K562 (cell line): Measurements from ENCODE around the gene MAST1. TPM values are rescaled to one million over a fixed set of nuclear protein-coding genes. Genes with fewer than 3 reads are reported as not detected.

Experiments used
- BRCA1 ChIP-seq, 2 experiments: fragments of 450-650 bp in 1 of 2; sonication (generic) in 1 of 2; formaldehyde crosslinking in 1 of 2; IDR thresholded peaks; 2 replicates each; pipeline versions ENCODE4 v1.5.0 to v1.6.1; 2017 to 2020; ENCODE audit warnings: mild to moderate bottlenecking in 1 of 2, missing genetic modification reagents in 1 of 2
- CBFA2T2 ChIP-seq: fragments of 450-650 bp; conservative IDR thresholded peaks from 2 replicates; pipeline ENCODE4 v1.6.1; 2017; ENCODE audit warnings: mild to moderate bottlenecking
- DLX4 ChIP-seq: fragments of 250-450 bp; sonication (Bioruptor Pico); IDR thresholded peaks from 2 replicates; pipeline ENCODE4 v1.6.1; 2021; ENCODE audit warnings: mild to moderate bottlenecking
- GABPA ChIP-seq: fragments of 200-800 bp; sonication (Bioruptor generic); conservative IDR thresholded peaks from 2 replicates; pipeline ENCODE4 v1.6.1; 2016; ENCODE audit warnings: low read depth, missing genetic modification characterization, missing compliant biosample characterization
- GTF2A2 ChIP-seq: IDR thresholded peaks from 2 replicates; pipeline ENCODE4 v1.6.1; 2016; ENCODE audit warnings: mild to moderate bottlenecking, missing genetic modification characterization, missing compliant biosample characterization
- HCFC1 ChIP-seq: IDR thresholded peaks from 2 replicates; pipeline ENCODE4 v1.6.1; 2012; ENCODE audit warnings: low read depth, low read length, improper control_type of control experiment
- KDM4B ChIP-seq, 2 experiments: fragments of 450-650 bp in 1 of 2; sonication (generic) in 1 of 2; IDR thresholded peaks; 2 replicates each; pipeline ENCODE4 v1.6.1; 2016 to 2017; ENCODE audit warnings: borderline replicate concordance in 2 of 2, antibody characterized with exemption in 1 of 2, low read depth in 1 of 2, mild to moderate bottlenecking in 1 of 2
- MAX ChIP-seq: sonication (generic); formaldehyde crosslinking; IDR thresholded peaks from 2 replicates; pipeline ENCODE4 v1.9.0; 2022; ENCODE audit warnings: mild to moderate bottlenecking, missing genetic modification reagents
- MYC ChIP-seq, 2 experiments: fragments of 250-450 bp in 1 of 2; sonication (Bioruptor Pico) in 1 of 2; IDR thresholded peaks; 2 replicates each; pipeline versions ENCODE4 v1.5.1 to v1.6.1; 2012 to 2021; ENCODE audit warnings: low read depth in 2 of 2, borderline replicate concordance in 1 of 2, improper control_type of control experiment in 1 of 2, low read length in 1 of 2, mild to moderate bottlenecking in 1 of 2, moderate library complexity in 1 of 2
- ZNF175 ChIP-seq: fragments of 200-800 bp; sonication (Bioruptor generic); IDR thresholded peaks from 2 replicates; pipeline ENCODE4 v1.6.1; 2016; ENCODE audit warnings: low read depth, mild to moderate bottlenecking, missing genetic modification characterization, missing compliant biosample characterization
- ZNF76 ChIP-seq: fragments of 250-450 bp; sonication (Bioruptor Pico); IDR thresholded peaks from 2 replicates; pipeline ENCODE4 v1.4.0; 2020; ENCODE audit warnings: mild to moderate bottlenecking, moderate library complexity, borderline replicate concordance
- polyA plus RNA-seq, 8 experiments: library from polyadenylated mRNA; depleted of rRNA in 4 of 8; stranded (reverse) in 5 of 8; unstranded in 3 of 8; fragments of >200 nt; fragmentation: Nextera tagmentation in 2 of 8; fragmentation: Illumina TruSeq in 1 of 8; extraction: Ambion mirVana in 2 of 8; extraction: Trizol in 1 of 8; gene quantifications; 2 replicates each; pipeline versions ENCODE4 v1.2.1 to v1.2.3, GENCODE V29; 2011 to 2014; ENCODE audit warnings: inconsistent platforms in 1 of 8, missing spikeins in 1 of 8
- total RNA-seq, 7 experiments: library from RNA; depleted of rRNA in 6 of 7; stranded (reverse); fragments of >200 nt in 6 of 7; fragmentation: Illumina TruSeq in 2 of 7; extraction: Trizol in 2 of 7; gene quantifications; 2 replicates each; pipeline versions ENCODE4 v1.2.1 to v1.2.3, GENCODE V29; 2011 to 2021; ENCODE audit warnings: low replicate concordance in 1 of 7
- TF ChIP-seq, protein P1 (sequence below), 2 experiments: fragments of 450-650 bp; conservative IDR thresholded peaks; 2 replicates each; pipeline ENCODE4 v1.6.1; 2017; ENCODE audit warnings: mild to moderate bottlenecking in 2 of 2, moderate library complexity in 2 of 2
- TF ChIP-seq, protein P2 (sequence below): fragments of 450-650 bp; IDR thresholded peaks from one replicate; pipeline ENCODE4 v1.6.1; 2018; ENCODE audit warnings: mild to moderate bottlenecking, moderate library complexity; ENCODE audit not compliant: partially characterized antibody
- TF ChIP-seq, protein P3 (sequence below): fragments of 450-650 bp; IDR thresholded peaks from 2 replicates; pipeline ENCODE4 v1.6.1; 2014; ENCODE audit warnings: low read depth, mild to moderate bottlenecking, moderate library complexity, borderline replicate concordance
- TF ChIP-seq, protein P4 (sequence below): sonication (generic); formaldehyde crosslinking; IDR thresholded peaks from 2 replicates; pipeline ENCODE4 v1.8.0; 2023; ENCODE audit warnings: mild to moderate bottlenecking, missing genetic modification reagents

Gene MAST1
- total and polyA plus RNA-seq, 9 of the 15 experiments (the other 6 are each of a cell fraction or from before 2014, with no cell fraction given): 0.48 to 10.3 (median 3.9) TPM

GRCh38 chr19:12886969-12887747, 48.8 kb downstream of the MAST1 start, which contains the start of gene KLF1 (continued):
- TF ChIP-seq CBFA2T2 (peak; percentile 91), DLX4 (CRISPR knock-in tag) (no peak), MAX (peak; percentile 76), GABPA (tag) (no peak), GTF2A2 (tag) (no peak), KDM4B (IDR thresholded peaks at IDR 0.05; ENCODE audit: borderline replicate concordance in 2 of 2, low read depth in 1 of 2) (no peak; a peak in 1 of 4 replicates), MYC (IDR thresholded peaks at IDR 0.05; ENCODE audit: low read depth, low read length) (peak; percentile 55; the same call in 1 of the 2 replicates), MYC (CRISPR knock-in tag; IDR thresholded peaks at IDR 0.05; ENCODE audit: borderline replicate concordance, low read depth) (no peak), ZNF76 (CRISPR knock-in tag) (0 out of 2 replicates have a peak, but pooled peaks have one; percentile 10), HCFC1 (no peak), ZNF175 (peak; percentile 38; the same call in 1 of the 2 replicates), BRCA1 (IDR thresholded peaks at IDR 0.05) (no peak), BRCA1 (CRISPR knock-in tag; IDR thresholded peaks at IDR 0.05) (no peak)
- TF ChIP-seq, protein P1, sequence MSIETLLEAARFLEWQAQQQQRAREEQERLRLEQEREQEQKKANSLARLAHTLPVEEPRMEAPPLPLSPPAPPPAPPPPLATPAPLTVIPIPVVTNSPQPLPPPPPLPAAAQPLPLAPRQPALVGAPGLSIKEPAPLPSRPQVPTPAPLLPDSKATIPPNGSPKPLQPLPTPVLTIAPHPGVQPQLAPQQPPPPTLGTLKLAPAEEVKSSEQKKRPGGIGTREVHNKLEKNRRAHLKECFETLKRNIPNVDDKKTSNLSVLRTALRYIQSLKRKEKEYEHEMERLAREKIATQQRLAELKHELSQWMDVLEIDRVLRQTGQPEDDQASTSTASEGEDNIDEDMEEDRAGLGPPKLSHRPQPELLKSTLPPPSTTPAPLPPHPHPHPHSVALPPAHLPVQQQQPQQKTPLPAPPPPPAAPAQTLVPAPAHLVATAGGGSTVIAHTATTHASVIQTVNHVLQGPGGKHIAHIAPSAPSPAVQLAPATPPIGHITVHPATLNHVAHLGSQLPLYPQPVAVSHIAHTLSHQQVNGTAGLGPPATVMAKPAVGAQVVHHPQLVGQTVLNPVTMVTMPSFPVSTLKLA (conservative IDR thresholded peaks at IDR 0.05): peak; percentile 54 to 84; a peak in 3 of 4 replicates
- TF ChIP-seq, protein P2, sequence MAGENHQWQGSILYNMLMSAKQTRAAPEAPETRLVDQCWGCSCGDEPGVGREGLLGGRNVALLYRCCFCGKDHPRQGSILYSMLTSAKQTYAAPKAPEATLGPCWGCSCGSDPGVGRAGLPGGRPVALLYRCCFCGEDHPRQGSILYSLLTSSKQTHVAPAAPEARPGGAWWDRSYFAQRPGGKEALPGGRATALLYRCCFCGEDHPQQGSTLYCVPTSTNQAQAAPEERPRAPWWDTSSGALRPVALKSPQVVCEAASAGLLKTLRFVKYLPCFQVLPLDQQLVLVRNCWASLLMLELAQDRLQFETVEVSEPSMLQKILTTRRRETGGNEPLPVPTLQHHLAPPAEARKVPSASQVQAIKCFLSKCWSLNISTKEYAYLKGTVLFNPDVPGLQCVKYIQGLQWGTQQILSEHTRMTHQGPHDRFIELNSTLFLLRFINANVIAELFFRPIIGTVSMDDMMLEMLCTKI: no peak
- TF ChIP-seq, protein P3, sequence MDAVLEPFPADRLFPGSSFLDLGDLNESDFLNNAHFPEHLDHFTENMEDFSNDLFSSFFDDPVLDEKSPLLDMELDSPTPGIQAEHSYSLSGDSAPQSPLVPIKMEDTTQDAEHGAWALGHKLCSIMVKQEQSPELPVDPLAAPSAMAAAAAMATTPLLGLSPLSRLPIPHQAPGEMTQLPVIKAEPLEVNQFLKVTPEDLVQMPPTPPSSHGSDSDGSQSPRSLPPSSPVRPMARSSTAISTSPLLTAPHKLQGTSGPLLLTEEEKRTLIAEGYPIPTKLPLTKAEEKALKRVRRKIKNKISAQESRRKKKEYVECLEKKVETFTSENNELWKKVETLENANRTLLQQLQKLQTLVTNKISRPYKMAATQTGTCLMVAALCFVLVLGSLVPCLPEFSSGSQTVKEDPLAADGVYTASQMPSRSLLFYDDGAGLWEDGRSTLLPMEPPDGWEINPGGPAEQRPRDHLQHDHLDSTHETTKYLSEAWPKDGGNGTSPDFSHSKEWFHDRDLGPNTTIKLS: no peak
- TF ChIP-seq, protein P4, sequence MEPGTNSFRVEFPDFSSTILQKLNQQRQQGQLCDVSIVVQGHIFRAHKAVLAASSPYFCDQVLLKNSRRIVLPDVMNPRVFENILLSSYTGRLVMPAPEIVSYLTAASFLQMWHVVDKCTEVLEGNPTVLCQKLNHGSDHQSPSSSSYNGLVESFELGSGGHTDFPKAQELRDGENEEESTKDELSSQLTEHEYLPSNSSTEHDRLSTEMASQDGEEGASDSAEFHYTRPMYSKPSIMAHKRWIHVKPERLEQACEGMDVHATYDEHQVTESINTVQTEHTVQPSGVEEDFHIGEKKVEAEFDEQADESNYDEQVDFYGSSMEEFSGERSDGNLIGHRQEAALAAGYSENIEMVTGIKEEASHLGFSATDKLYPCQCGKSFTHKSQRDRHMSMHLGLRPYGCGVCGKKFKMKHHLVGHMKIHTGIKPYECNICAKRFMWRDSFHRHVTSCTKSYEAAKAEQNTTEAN: no peak
